Activated CD8-positive, alpha-beta memory T cell treated with anti-CD3 and anti-CD28 coated beads, Interleukin-2, amount 50 U/mL, for 4 hours (primary cell): ENCODE results near the gene AGMO.

Experiments used
- DNase-seq: peaks from one replicate; pipeline ENCODE4 v3.0.0-alpha.2; 2020

AGMO gene

GRCh38 chr7:15199482-15199881 is 362.3 kb downstream of the AGMO start:
- no peak for DNase-seq

GRCh38 chr7:15197042-15197977 is 364.5 kb downstream of the AGMO start:
- no peak for DNase-seq

- DNase-seq: no peak
Measured at GRCh38 chr7:15178065-15178464, 383.8 kb downstream of the AGMO start.

- DNase-seq: no peak
Measured at GRCh38 chr7:15176089-15176488, 385.7 kb downstream of the AGMO start.

- no peak for DNase-seq
Measured at GRCh38 chr7:15175152-15175551, 386.7 kb downstream of the AGMO start.

- DNase-seq: no peak
Measured at GRCh38 chr7:15174485-15174884, 387.3 kb downstream of the AGMO start.

GRCh38 chr7:15168489-15168888 is 393.3 kb downstream of the AGMO start:
- no peak for DNase-seq

- DNase-seq: no peak
Measured at GRCh38 chr7:15167912-15168311, 393.9 kb downstream of the AGMO start.

GRCh38 chr7:15166620-15167019 is 395.2 kb downstream of the AGMO start:
- DNase-seq: no peak

- DNase-seq: no peak
Measured at GRCh38 chr7:15159261-15159660, 402.6 kb downstream of the AGMO start.

- DNase-seq: no peak
Measured at GRCh38 chr7:15158141-15158810, 403.5 kb downstream of the AGMO start.
